Osteoblast (primary cell): ENCODE data around the gene EHMT2. TPM values are rescaled to one million over a fixed set of nuclear protein-coding genes. Genes with fewer than 3 reads are reported as not detected.
A peak's percentile ranks its signal among the peaks of the same experiment; 100 is the strongest.
"Not testable (repeated sequence)": the region's sequence is repeated elsewhere in the genome, so short reads cannot be mapped to it uniquely, and the experiment has no call there.

Experiments used
- DNase-seq: peaks from one replicate; pipeline ENCODE4 v3.0.0; 2011; ENCODE audit warnings: low spot score, mixed read lengths; ENCODE audit not compliant: insufficient read length; ENCODE audit errors: missing footprints
- H2AFZ ChIP-seq: 2 replicates; pipeline ENCODE4 v1.6.0; 2011; ENCODE audit warnings: mild to moderate bottlenecking, low read length
- H3K27ac ChIP-seq: 2 replicates; pipeline ENCODE4 v1.5.1; 2011; ENCODE audit warnings: mild to moderate bottlenecking, low read depth, low read length, moderate library complexity
- H3K27me3 ChIP-seq: 2 replicates; pipeline ENCODE4 v1.6.0; 2012; ENCODE audit warnings: mild to moderate bottlenecking, control low read depth, inconsistent platforms, low read length, moderate library complexity; ENCODE audit not compliant: insufficient read depth
- H3K36me3 ChIP-seq: 2 replicates; pipeline ENCODE4 v1.5.1; 2011; ENCODE audit warnings: mild to moderate bottlenecking, low read length, control low read depth, moderate library complexity; ENCODE audit not compliant: insufficient read depth
- H3K4me1 ChIP-seq: 2 replicates; pipeline ENCODE4 v1.5.1; 2011; ENCODE audit warnings: mild to moderate bottlenecking, low read length, control low read depth, moderate library complexity; ENCODE audit not compliant: insufficient read depth
- H3K4me2 ChIP-seq: 2 replicates; pipeline ENCODE4 v1.6.0; 2011; ENCODE audit warnings: mild to moderate bottlenecking, low read length; ENCODE audit not compliant: insufficient read depth
- H3K4me3 ChIP-seq: fragments of 200-600 bp; sonication (generic); 3 replicates; pipeline ENCODE4 v1.5.1; 2012; ENCODE audit warnings: mild to moderate bottlenecking, low read length, inconsistent platforms; ENCODE audit not compliant: insufficient read depth
- H3K79me2 ChIP-seq: 2 replicates; pipeline ENCODE4 v1.6.0; 2012; ENCODE audit warnings: mild to moderate bottlenecking, low read length, control low read depth, inconsistent platforms; ENCODE audit not compliant: insufficient read depth
- H3K9me3 ChIP-seq: 2 replicates; pipeline ENCODE4 v1.5.1; 2011; ENCODE audit warnings: low read depth, low read length, control low read depth
- H4K20me1 ChIP-seq: 2 replicates; pipeline ENCODE4 v1.6.0; 2012; ENCODE audit warnings: mild to moderate bottlenecking, low read length, control low read depth; ENCODE audit not compliant: insufficient read depth
- CTCF ChIP-seq: IDR thresholded peaks from 2 replicates; pipeline ENCODE4 v1.5.1; 2011; ENCODE audit warnings: mild to moderate bottlenecking, low read depth, low read length, moderate library complexity; ENCODE audit errors: extremely low read depth
- total RNA-seq: library from RNA; depleted of rRNA; stranded (reverse); fragments of >200 nt; gene quantifications from 2 replicates; pipeline ENCODE4 v1.2.3, GENCODE V29; 2012

Gene EHMT2
- total RNA-seq, 1 donor: 40.9 TPM

- Histone ChIP-seq H3K4me2 (no peak overlapping the region), H3K27ac (no peak overlapping the region), H3K4me3 (no peak overlapping the region), H3K79me2 (no peaks in the 10 kb centered on the region), H4K20me1 (no peaks in the 10 kb centered on the region), H2AFZ (peak overlapping the region; percentile 78), H3K36me3 (no peaks in the 10 kb centered on the region), H3K4me1 (peaks cover 4% of the 10 kb centered on the region), H3K27me3 (no peaks in the 10 kb centered on the region), H3K9me3 (no peaks in the 10 kb centered on the region)
- TF ChIP-seq CTCF: no peak
- peak; percentile 52 for DNase-seq
Observed at GRCh38 chr6:31870385-31870921, 27.0 kb downstream of the EHMT2 start.

- Histone ChIP-seq H4K20me1 (no peaks in the 10 kb centered on the region), H3K27me3 (no peaks in the 10 kb centered on the region), H3K4me3 (no peak overlapping the region), H3K9me3 (no peaks in the 10 kb centered on the region), H3K4me1 (peaks cover 4% of the 10 kb centered on the region), H3K4me2 (no peak overlapping the region), H3K27ac (no peak overlapping the region), H3K79me2 (no peaks in the 10 kb centered on the region), H3K36me3 (no peaks in the 10 kb centered on the region), H2AFZ (no peak overlapping the region)
- no peak for TF ChIP-seq CTCF
- DNase-seq: peak; percentile 26
Observed at GRCh38 chr6:31869343-31869742, 28.2 kb downstream of the EHMT2 start.

- not testable (repeated sequence) for H3K4me1 ChIP-seq, H2AFZ ChIP-seq, H3K27me3 ChIP-seq, H3K4me2 ChIP-seq, H3K9me3 ChIP-seq, H3K36me3 ChIP-seq, H3K4me3 ChIP-seq, H3K27ac ChIP-seq, H4K20me1 ChIP-seq, H3K79me2 ChIP-seq
- peak; percentile 19 for DNase-seq
Observed at GRCh38 chr6:31868658-31868971, 28.9 kb downstream of the EHMT2 start.

- Histone ChIP-seq H3K4me1 (peaks cover 14% of the 10 kb centered on the region), H2AFZ (no peak overlapping the region), H3K79me2 (peaks cover 21% of the 10 kb centered on the region), H3K36me3 (peaks cover 7% of the 10 kb centered on the region), H3K27me3 (no peaks in the 10 kb centered on the region), H3K27ac (no peak overlapping the region), H3K4me2 (no peak overlapping the region), H3K4me3 (no peak overlapping the region), H3K9me3 (no peaks in the 10 kb centered on the region), H4K20me1 (no peaks in the 10 kb centered on the region)
- DNase-seq: peak; percentile 73
- TF ChIP-seq CTCF: no peak
Observed at GRCh38 chr6:31865205-31866118, 32.0 kb downstream of the EHMT2 start.
